GM12891 (cell line): ENCODE results near the gene FGF14.
A peak's percentile ranks its signal among the peaks of the same experiment; 100 is the strongest.
"Not testable (repeated sequence)": the region's sequence is repeated elsewhere in the genome, so short reads cannot be mapped to it uniquely, and the experiment has no call there.

Experiments used
- DNase-seq: peaks from one replicate; pipeline ENCODE4 v3.0.0; 2011; ENCODE audit warnings: low spot score; ENCODE audit not compliant: insufficient read length
- FAIRE-seq: peaks from 2 replicates; lab custom pipeline; 2011; peaks lifted over from hg19 to GRCh38; lab: Jason Lieb, UNC
- PAX5 ChIP-seq: IDR thresholded peaks from 2 replicates; pipeline ENCODE4 v1.6.1; 2011; ENCODE audit warnings: low read length, moderate library complexity, mild to moderate bottlenecking; ENCODE audit not compliant: insufficient read depth, severe bottlenecking
- POLR2A ChIP-seq: IDR thresholded peaks from 2 replicates; pipeline ENCODE4 v1.6.1; 2011; ENCODE audit warnings: low read depth, low read length, control low read depth
- POLR2AphosphoS5 ChIP-seq: IDR thresholded peaks from 2 replicates; pipeline ENCODE4 v1.6.1; 2011; ENCODE audit warnings: low read depth, low read length, control low read depth
- POU2F2 ChIP-seq: IDR thresholded peaks from 2 replicates; pipeline ENCODE4 v1.6.1; 2011; ENCODE audit warnings: low read depth, mild to moderate bottlenecking, control low read depth, low read length, moderate library complexity
- SPI1 ChIP-seq: IDR thresholded peaks from 2 replicates; pipeline ENCODE4 v1.6.1; 2011; ENCODE audit warnings: low read depth, low read length, control low read depth
- TAF1 ChIP-seq: IDR thresholded peaks from 2 replicates; pipeline ENCODE4 v1.6.1; 2011; ENCODE audit warnings: low read depth, low read length, control low read depth

The FGF14 gene

GRCh38 chr13:102138635-102139190, 263.1 kb downstream of the FGF14 start:
- DNase-seq (no peak), FAIRE-seq (no peak)
- TF ChIP-seq TAF1, result no peak
- no peak for TF ChIP-seq POLR2A
- TF ChIP-seq POU2F2, result no peak
- TF ChIP-seq SPI1, result no peak
- TF ChIP-seq POLR2AphosphoS5, result no peak
- no peak for TF ChIP-seq PAX5

- DNase-seq, FAIRE-seq: not testable (repeated sequence)
Observed at GRCh38 chr13:102137904-102138303, 263.9 kb downstream of the FGF14 start.

GRCh38 chr13:102136735-102137296, 265.0 kb downstream of the FGF14 start:
- FAIRE-seq (no peak), DNase-seq (no peak)
- no peak for TF ChIP-seq SPI1
- no peak for TF ChIP-seq TAF1
- no peak for TF ChIP-seq PAX5
- TF ChIP-seq POLR2AphosphoS5, result no peak
- no peak for TF ChIP-seq POU2F2

GRCh38 chr13:102132777-102133295, 269.0 kb downstream of the FGF14 start:
- DNase-seq (no peak), FAIRE-seq (no peak)
- TF ChIP-seq POLR2A, result no peak
- no peak for TF ChIP-seq TAF1
- no peak for TF ChIP-seq POU2F2

GRCh38 chr13:102131246-102131645, 270.6 kb downstream of the FGF14 start:
- no peak for TF ChIP-seq TAF1
- no peak for TF ChIP-seq POU2F2
- TF ChIP-seq POLR2AphosphoS5, result no peak
- no peak for TF ChIP-seq POLR2A
- TF ChIP-seq PAX5, result no peak
- no peak for TF ChIP-seq SPI1
- FAIRE-seq, result no peak
- DNase-seq, result no peak

- FAIRE-seq (no peak), DNase-seq (no peak)
- TF ChIP-seq SPI1 (peak; percentile 28; the same call in 1 of the 2 replicates), POU2F2 (no peak), POLR2A (no peak), TAF1 (no peak), POLR2AphosphoS5 (no peak), PAX5 (no peak)
Observed at GRCh38 chr13:102128216-102128810, 273.5 kb downstream of the FGF14 start.

GRCh38 chr13:102127153-102127552, 274.7 kb downstream of the FGF14 start:
- FAIRE-seq (no peak), DNase-seq (no peak)
- TF ChIP-seq PAX5 (no peak), SPI1 (peak; percentile 36; the same call in 1 of the 2 replicates), POLR2AphosphoS5 (no peak)

- no peak for FAIRE-seq
- TF ChIP-seq POLR2AphosphoS5, result no peak
- TF ChIP-seq TAF1, result no peak
- DNase-seq, result no peak
Observed at GRCh38 chr13:102122147-102122546, 279.7 kb downstream of the FGF14 start.

GRCh38 chr13:102117175-102117831, 284.5 kb downstream of the FGF14 start:
- FAIRE-seq, result no peak
- TF ChIP-seq POU2F2 (no peak), TAF1 (no peak)
- no peak for DNase-seq

- FAIRE-seq, result no peak
- TF ChIP-seq PAX5, result no peak
- TF ChIP-seq SPI1, result no peak
- TF ChIP-seq TAF1, result no peak
- TF ChIP-seq POU2F2, result no peak
- no peak for TF ChIP-seq POLR2A
- no peak for TF ChIP-seq POLR2AphosphoS5
- DNase-seq, result no peak
Observed at GRCh38 chr13:102103469-102103868, 298.4 kb downstream of the FGF14 start.

- TF ChIP-seq POU2F2 (no peak), SPI1 (no peak), PAX5 (no peak), POLR2AphosphoS5 (no peak), TAF1 (no peak), POLR2A (no peak)
- DNase-seq (no peak), FAIRE-seq (no peak)
Observed at GRCh38 chr13:102100234-102100633, 301.6 kb downstream of the FGF14 start.
